ENCODE data around the gene CD7.
"Not testable (repeated sequence)": the region's sequence is repeated elsewhere in the genome, so short reads cannot be mapped to it uniquely, and the experiment has no call there.

CD7 gene

GRCh38 chr17:82317394-82318168 lies at the start of gene CD7:
TSS of gene CD7 (minus strand) at chr17:82317608. CDS start at chr17:82317495, 113 bp downstream.
- no peak for DNase-seq (ENCODE audit: low read depth, low spot score)

- DNase-seq (ENCODE audit: low read depth, low spot score), result no peak
Observed at GRCh38 chr17:82366749-82367148, 49.3 kb upstream of the CD7 start.

GRCh38 chr17:82365606-82366295 lies 48.3 kb upstream of the CD7 start:
- DNase-seq (ENCODE audit: low read depth, low spot score), result no peak

GRCh38 chr17:82361885-82362633 lies 44.7 kb upstream of the CD7 start:
- DNase-seq (ENCODE audit: low read depth, low spot score), result no peak

- DNase-seq (ENCODE audit: low read depth, low spot score), result not testable (repeated sequence)
Observed at GRCh38 chr17:82359451-82360074, 42.2 kb upstream of the CD7 start.

GRCh38 chr17:82358465-82359350 lies 41.3 kb upstream of the CD7 start, which contains the start of gene TEX19:
TSS of gene TEX19 (plus strand) at chr17:82359247. CDS start at chr17:82362151, 2,904 bp downstream.
- no peak for DNase-seq (ENCODE audit: low read depth, low spot score)

- no peak for DNase-seq (ENCODE audit: low read depth, low spot score)
Observed at GRCh38 chr17:82357394-82357793, 40.0 kb upstream of the CD7 start.

- DNase-seq (ENCODE audit: low read depth, low spot score), result no peak
Observed at GRCh38 chr17:82356845-82357355, 39.5 kb upstream of the CD7 start.

GRCh38 chr17:82355770-82356427 lies 38.5 kb upstream of the CD7 start:
- peak; percentile 86 for DNase-seq (ENCODE audit: low read depth, low spot score)

- DNase-seq (ENCODE audit: low read depth, low spot score), result no peak
Observed at GRCh38 chr17:82354804-82355308, 37.4 kb upstream of the CD7 start.

GRCh38 chr17:82353484-82353883 lies 36.1 kb upstream of the CD7 start:
- no peak for DNase-seq (ENCODE audit: low read depth, low spot score)

- DNase-seq (ENCODE audit: low read depth, low spot score), result peak; percentile 95
Observed at GRCh38 chr17:82351713-82352488, 34.5 kb upstream of the CD7 start.

- no peak for DNase-seq (ENCODE audit: low read depth, low spot score)
Observed at GRCh38 chr17:82351254-82351712, 33.9 kb upstream of the CD7 start.

- DNase-seq (ENCODE audit: low read depth, low spot score), result no peak
Observed at GRCh38 chr17:82350182-82351030, 33.0 kb upstream of the CD7 start.

GRCh38 chr17:82349287-82349701 lies 31.9 kb upstream of the CD7 start:
- DNase-seq (ENCODE audit: low read depth, low spot score), result no peak

GRCh38 chr17:82348866-82349265 lies 31.5 kb upstream of the CD7 start:
- no peak for DNase-seq (ENCODE audit: low read depth, low spot score)

GRCh38 chr17:82348434-82348833 lies 31.0 kb upstream of the CD7 start:
- no peak for DNase-seq (ENCODE audit: low read depth, low spot score)

GRCh38 chr17:82347994-82348393 lies 30.6 kb upstream of the CD7 start:
- not testable (repeated sequence) for DNase-seq (ENCODE audit: low read depth, low spot score)

Data from astrocyte of the hippocampus (primary cell).